DOHH2 (cell line): ENCODE data around the gene LBX1.

Experiments
- H3F3A ChIP-seq: fragments of 200-600 bp; sonication (generic), shearing (Covaris generic); 2 replicates; pipeline ENCODE4 v1.6.0; 2016; ENCODE audit warnings: antibody characterized with exemption, mild to moderate bottlenecking; ENCODE audit not compliant: control insufficient read depth, insufficient read depth
- H3K27ac ChIP-seq: fragments of 200-600 bp; sonication (generic); 2 replicates; pipeline ENCODE4 v1.5.1; 2014; ENCODE audit warnings: low read depth, mild to moderate bottlenecking, low read length, moderate library complexity
- H3K27me3 ChIP-seq: fragments of 200-600 bp; sonication (generic); 2 replicates; pipeline ENCODE4 v1.6.1; 2014; ENCODE audit warnings: mild to moderate bottlenecking, low read length, mixed read lengths; ENCODE audit not compliant: control insufficient read depth
- H3K36me3 ChIP-seq: fragments of 200-600 bp; sonication (generic); 2 replicates; pipeline ENCODE4 v1.6.1; 2014; ENCODE audit warnings: mild to moderate bottlenecking, low read length, moderate library complexity, mixed read lengths; ENCODE audit not compliant: control insufficient read depth
- H3K4me1 ChIP-seq: fragments of 200-600 bp; sonication (generic); 2 replicates; pipeline ENCODE4 v1.6.1; 2014; ENCODE audit warnings: mild to moderate bottlenecking, low read length, mixed read lengths; ENCODE audit not compliant: control insufficient read depth
- H3K4me2 ChIP-seq: fragments of 200-600 bp; sonication (generic); 2 replicates; pipeline ENCODE4 v1.6.0; 2014; ENCODE audit warnings: mild to moderate bottlenecking, low read length, moderate library complexity
- H3K4me3 ChIP-seq: fragments of 200-600 bp; sonication (generic); 2 replicates; pipeline ENCODE4 v1.5.1; 2014; ENCODE audit warnings: mild to moderate bottlenecking, low read length, mixed read lengths
- H3K79me2 ChIP-seq: fragments of 200-600 bp; sonication (generic); 2 replicates; pipeline ENCODE4 v1.6.1; 2014; ENCODE audit warnings: mild to moderate bottlenecking, low read length, mixed read lengths; ENCODE audit not compliant: control insufficient read depth
- H3K9me2 ChIP-seq: fragments of 200-600 bp; sonication (generic); replicated peaks from 2 replicates; pipeline ENCODE4 v1.6.1; 2014; ENCODE audit warnings: mild to moderate bottlenecking, low read length, mixed read lengths; ENCODE audit not compliant: control insufficient read depth
- H3K9me3 ChIP-seq: fragments of 200-600 bp; sonication (generic); 2 replicates; pipeline ENCODE4 v1.6.1; 2014; ENCODE audit warnings: antibody characterized with exemption, low read length, mixed read lengths; ENCODE audit not compliant: control insufficient read depth, insufficient read depth
- H4K20me1 ChIP-seq: fragments of 200-600 bp; sonication (generic); 2 replicates; pipeline ENCODE4 v1.6.0; 2014; ENCODE audit warnings: low read depth, mild to moderate bottlenecking, antibody characterized with exemption, low read length, moderate library complexity; ENCODE audit not compliant: control insufficient read depth, insufficient read depth
- CTCF ChIP-seq: fragments of 200-600 bp; sonication (generic); IDR thresholded peaks from one replicate; pipeline ENCODE4 v1.5.1; 2014; ENCODE audit warnings: antibody characterized with exemption, mild to moderate bottlenecking, low read depth, low read length; ENCODE audit not compliant: poor library complexity, severe bottlenecking
- EZH2phosphoT487 ChIP-seq: fragments of 200-600 bp; sonication (generic); IDR thresholded peaks from 2 replicates; pipeline ENCODE4 v1.6.1; 2017; ENCODE audit warnings: borderline replicate concordance, mild to moderate bottlenecking, antibody characterized with exemption, low read length, moderate library complexity, mixed read lengths

LBX1 gene

GRCh38 chr10:101226491-101227428 is 2.5 kb downstream of the LBX1 start:
- H4K20me1 ChIP-seq, result no peaks in the 10 kb centered on the region
- H3K4me1 ChIP-seq, result no peaks in the 10 kb centered on the region; the same call in 1 of the 2 replicates
- no peak overlapping the region for H3K4me3 ChIP-seq
- no peak overlapping the region for H3K27ac ChIP-seq
- TF ChIP-seq EZH2phosphoT487 (no peak), CTCF (no peak)
- no peak overlapping the region for H3K4me2 ChIP-seq
- H3K36me3 ChIP-seq, result no peaks in the 10 kb centered on the region
- H3K79me2 ChIP-seq, result no peaks in the 10 kb centered on the region
- H3K9me2 ChIP-seq, result no peaks in the 10 kb centered on the region
- no peaks in the 10 kb centered on the region for H3F3A ChIP-seq
- H3K27me3 ChIP-seq, result peaks cover 77% of the 10 kb centered on the region
- H3K9me3 ChIP-seq, result no peaks in the 10 kb centered on the region

GRCh38 chr10:101225846-101226421 is 3.3 kb downstream of the LBX1 start:
- H3F3A ChIP-seq, result no peaks in the 10 kb centered on the region
- TF ChIP-seq EZH2phosphoT487 (no peak), CTCF (no peak)
- H3K27ac ChIP-seq, result no peak overlapping the region
- no peaks in the 10 kb centered on the region; the same call in 1 of the 2 replicates for H3K4me1 ChIP-seq
- H3K4me2 ChIP-seq, result no peak overlapping the region
- H3K27me3 ChIP-seq, result peaks cover 77% of the 10 kb centered on the region
- no peaks in the 10 kb centered on the region for H4K20me1 ChIP-seq
- H3K4me3 ChIP-seq, result no peak overlapping the region
- H3K79me2 ChIP-seq, result no peaks in the 10 kb centered on the region
- H3K9me2 ChIP-seq, result no peaks in the 10 kb centered on the region
- H3K36me3 ChIP-seq, result no peaks in the 10 kb centered on the region
- no peaks in the 10 kb centered on the region for H3K9me3 ChIP-seq

- H3K4me2 ChIP-seq, result no peak overlapping the region
- H3K27me3 ChIP-seq, result peaks cover 77% of the 10 kb centered on the region
- no peaks in the 10 kb centered on the region for H4K20me1 ChIP-seq
- no peaks in the 10 kb centered on the region for H3K79me2 ChIP-seq
- H3K4me3 ChIP-seq, result no peak overlapping the region
- TF ChIP-seq EZH2phosphoT487, result no peak
- no peak for TF ChIP-seq CTCF
- no peaks in the 10 kb centered on the region for H3K9me3 ChIP-seq
- H3K36me3 ChIP-seq, result no peaks in the 10 kb centered on the region
- no peaks in the 10 kb centered on the region; the same call in 1 of the 2 replicates for H3K4me1 ChIP-seq
- H3K27ac ChIP-seq, result no peak overlapping the region
- H3K9me2 ChIP-seq, result no peaks in the 10 kb centered on the region
- no peaks in the 10 kb centered on the region for H3F3A ChIP-seq
Measured at GRCh38 chr10:101224910-101225823, 4.1 kb downstream of the LBX1 start.
